GM23338 (cell line): Measurements from ENCODE around the gene KLK11. TPM values are rescaled to one million over a fixed set of nuclear protein-coding genes. Genes with fewer than 3 reads are reported as not detected.

Experiments used
- ATAC-seq: fragments of 200-7000 bp; cut with Tn5 transposase; 3 replicates; pipeline ENCODE4 v1.9.1; 2020
- DNase-seq: peaks from one replicate; pipeline ENCODE4 v3.0.0-alpha.2; 2015; ENCODE audit warnings: low spot score
- H2AFZ ChIP-seq: fragments of 200-600 bp; sonication (generic); 2 replicates; pipeline ENCODE4 v1.8.0; 2016; ENCODE audit warnings: antibody characterized with exemption, mild to moderate bottlenecking, moderate library complexity
- H3F3A ChIP-seq: fragments of 200-600 bp; sonication (generic); replicated peaks from 2 replicates; pipeline ENCODE4 v1.8.0; 2017; ENCODE audit warnings: antibody characterized with exemption, mixed run types, low read depth
- H3K27ac ChIP-seq: fragments of 200-600 bp; sonication (generic); 2 replicates; pipeline ENCODE4 v1.6.1; 2016; ENCODE audit warnings: low read depth
- H3K27me3 ChIP-seq: fragments of 200-600 bp; sonication (generic); 2 replicates; pipeline ENCODE4 v1.8.0; 2016; ENCODE audit warnings: mild to moderate bottlenecking, mixed run types, moderate library complexity; ENCODE audit not compliant: insufficient read depth
- H3K36me3 ChIP-seq: fragments of 200-600 bp; sonication (generic); 2 replicates; pipeline ENCODE4 v1.8.0; 2016; ENCODE audit warnings: mild to moderate bottlenecking; ENCODE audit not compliant: insufficient read depth
- H3K4me1 ChIP-seq: fragments of 200-600 bp; sonication (generic); 2 replicates; pipeline ENCODE4 v1.8.0; 2016; ENCODE audit warnings: mild to moderate bottlenecking, moderate library complexity; ENCODE audit not compliant: insufficient read depth
- H3K4me2 ChIP-seq: fragments of 200-600 bp; sonication (generic); 2 replicates; pipeline ENCODE4 v1.7.1; 2017; ENCODE audit warnings: mixed run types
- H3K4me3 ChIP-seq: fragments of 200-600 bp; sonication (generic); 2 replicates; pipeline ENCODE4 v1.6.1; 2016; ENCODE audit warnings: mixed run types
- H3K79me2 ChIP-seq: fragments of 200-600 bp; sonication (generic); replicated peaks from 2 replicates; pipeline ENCODE4 v1.8.0; 2017; ENCODE audit warnings: mild to moderate bottlenecking; ENCODE audit not compliant: insufficient read depth
- H3K9me2 ChIP-seq: fragments of 200-600 bp; sonication (generic); 2 replicates; pipeline ENCODE4 v1.8.0; 2017; ENCODE audit not compliant: insufficient read depth
- H4K20me1 ChIP-seq: fragments of 200-600 bp; sonication (generic); replicated peaks from 2 replicates; pipeline ENCODE4 v1.8.0; 2017; ENCODE audit warnings: mild to moderate bottlenecking; ENCODE audit not compliant: insufficient read depth
- H3K27ac Mint-ChIP-seq: 2 replicates; pipeline ENCODE4 v1.8.0; 2020; ENCODE audit warnings: inconsistent platforms, mild to moderate bottlenecking, moderate library complexity, mixed read lengths
- H3K27me3 Mint-ChIP-seq: 3 replicates; pipeline ENCODE4 v1.8.0; 2022; ENCODE audit warnings: low read depth, mild to moderate bottlenecking, moderate library complexity, mixed read lengths, inconsistent platforms; ENCODE audit not compliant: insufficient read depth, poor library complexity
- H3K36me3 Mint-ChIP-seq: 3 replicates; pipeline ENCODE4 v1.8.0; 2021; ENCODE audit warnings: low read depth, mild to moderate bottlenecking, inconsistent platforms, moderate library complexity, mixed read lengths
- H3K4me1 Mint-ChIP-seq: 3 replicates; pipeline ENCODE4 v1.8.0; 2020; ENCODE audit warnings: mild to moderate bottlenecking, inconsistent platforms, mixed read lengths
- H3K4me3 Mint-ChIP-seq: 3 replicates; pipeline ENCODE4 v1.8.0; 2021; ENCODE audit warnings: moderate library complexity, mild to moderate bottlenecking, inconsistent platforms, mixed read lengths
- H3K9me3 Mint-ChIP-seq: 3 replicates; pipeline ENCODE4 v1.8.0; 2020; ENCODE audit warnings: moderate library complexity, mild to moderate bottlenecking, inconsistent platforms, mixed read lengths
- EZH2 ChIP-seq: fragments of 200-600 bp; sonication (generic); IDR thresholded peaks from one replicate; pipeline ENCODE4 v1.8.0; 2017; ENCODE audit warnings: antibody characterized with exemption, mild to moderate bottlenecking, low read depth; ENCODE audit not compliant: unreplicated experiment
- EZH2phosphoT487 ChIP-seq: fragments of 200-600 bp; sonication (generic); IDR thresholded peaks from one replicate; pipeline ENCODE4 v1.8.1; 2018; ENCODE audit warnings: antibody characterized with exemption; ENCODE audit not compliant: unreplicated experiment
- JUNB ChIP-seq: IDR thresholded peaks from one replicate; pipeline ENCODE4 v1.6.1; 2016; ENCODE audit warnings: antibody characterized with exemption; ENCODE audit not compliant: unreplicated experiment
- POLR2AphosphoS5 ChIP-seq: IDR thresholded peaks from 2 replicates; pipeline ENCODE4 v1.6.1; 2016; ENCODE audit warnings: antibody characterized with exemption, low read depth
- STAT1 ChIP-seq: IDR thresholded peaks from one replicate; pipeline ENCODE4 v1.6.1; 2016; ENCODE audit warnings: antibody characterized with exemption; ENCODE audit not compliant: unreplicated experiment
- ZNF114 ChIP-seq: fragments of 250-450 bp; sonication (Bioruptor Pico); IDR thresholded peaks from 2 replicates; pipeline ENCODE4 v1.5.0; 2020; ENCODE audit warnings: mild to moderate bottlenecking, moderate library complexity
- ZNF331 ChIP-seq: fragments of 250-450 bp; sonication (Bioruptor Pico); IDR thresholded peaks from 2 replicates; pipeline ENCODE4 v1.5.0; 2020; ENCODE audit warnings: low read depth, mild to moderate bottlenecking, moderate library complexity
- polyA plus RNA-seq: library from polyadenylated mRNA; unstranded; fragments of >200 nt; fragmentation: Nextera tagmentation; extraction: Ambion mirVana; gene quantifications from 2 replicates; pipeline ENCODE4 v1.2.1, GENCODE V29; 2016
- total RNA-seq: library from RNA; depleted of rRNA; stranded (reverse); fragments of >200 nt; shearing (Covaris generic); gene quantifications from 2 replicates; pipeline ENCODE4 v1.2.3, GENCODE V29; 2014
- TF ChIP-seq, protein P1 (sequence below): fragments of 250-450 bp; sonication (Bioruptor Pico); IDR thresholded peaks from 2 replicates; pipeline ENCODE4 v1.5.0; 2020; ENCODE audit warnings: mild to moderate bottlenecking, moderate library complexity
- TF ChIP-seq, protein P2 (sequence below): IDR thresholded peaks from one replicate; pipeline ENCODE4 v1.6.1; 2018; ENCODE audit warnings: antibody characterized with exemption; ENCODE audit not compliant: unreplicated experiment

KLK11 gene
- total and polyA plus RNA-seq, 2 experiments from 2014 or later: not detected

DNA sequence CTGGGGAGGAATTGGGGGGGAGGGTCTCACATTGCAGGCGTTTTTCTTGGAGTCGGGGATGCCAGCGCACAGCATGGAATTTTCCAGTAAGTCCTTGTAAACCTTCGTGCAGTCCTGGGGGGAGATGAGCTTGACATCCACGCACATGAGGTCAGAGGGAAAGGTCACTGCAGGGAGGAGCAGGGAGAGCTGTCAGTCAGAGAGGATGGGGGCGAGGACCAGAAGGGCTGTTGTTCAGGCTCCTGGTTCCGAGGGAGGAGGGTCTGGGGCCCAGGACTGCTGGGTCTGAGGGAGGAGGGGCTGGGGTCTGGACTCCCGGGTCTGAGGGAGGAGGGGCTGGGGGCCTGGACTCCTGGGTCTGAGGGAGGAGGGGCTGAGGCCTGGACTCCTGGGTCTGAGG lies 46.7 kb downstream of the KLK11 start (continued):
- TF ChIP-seq, protein P1, sequence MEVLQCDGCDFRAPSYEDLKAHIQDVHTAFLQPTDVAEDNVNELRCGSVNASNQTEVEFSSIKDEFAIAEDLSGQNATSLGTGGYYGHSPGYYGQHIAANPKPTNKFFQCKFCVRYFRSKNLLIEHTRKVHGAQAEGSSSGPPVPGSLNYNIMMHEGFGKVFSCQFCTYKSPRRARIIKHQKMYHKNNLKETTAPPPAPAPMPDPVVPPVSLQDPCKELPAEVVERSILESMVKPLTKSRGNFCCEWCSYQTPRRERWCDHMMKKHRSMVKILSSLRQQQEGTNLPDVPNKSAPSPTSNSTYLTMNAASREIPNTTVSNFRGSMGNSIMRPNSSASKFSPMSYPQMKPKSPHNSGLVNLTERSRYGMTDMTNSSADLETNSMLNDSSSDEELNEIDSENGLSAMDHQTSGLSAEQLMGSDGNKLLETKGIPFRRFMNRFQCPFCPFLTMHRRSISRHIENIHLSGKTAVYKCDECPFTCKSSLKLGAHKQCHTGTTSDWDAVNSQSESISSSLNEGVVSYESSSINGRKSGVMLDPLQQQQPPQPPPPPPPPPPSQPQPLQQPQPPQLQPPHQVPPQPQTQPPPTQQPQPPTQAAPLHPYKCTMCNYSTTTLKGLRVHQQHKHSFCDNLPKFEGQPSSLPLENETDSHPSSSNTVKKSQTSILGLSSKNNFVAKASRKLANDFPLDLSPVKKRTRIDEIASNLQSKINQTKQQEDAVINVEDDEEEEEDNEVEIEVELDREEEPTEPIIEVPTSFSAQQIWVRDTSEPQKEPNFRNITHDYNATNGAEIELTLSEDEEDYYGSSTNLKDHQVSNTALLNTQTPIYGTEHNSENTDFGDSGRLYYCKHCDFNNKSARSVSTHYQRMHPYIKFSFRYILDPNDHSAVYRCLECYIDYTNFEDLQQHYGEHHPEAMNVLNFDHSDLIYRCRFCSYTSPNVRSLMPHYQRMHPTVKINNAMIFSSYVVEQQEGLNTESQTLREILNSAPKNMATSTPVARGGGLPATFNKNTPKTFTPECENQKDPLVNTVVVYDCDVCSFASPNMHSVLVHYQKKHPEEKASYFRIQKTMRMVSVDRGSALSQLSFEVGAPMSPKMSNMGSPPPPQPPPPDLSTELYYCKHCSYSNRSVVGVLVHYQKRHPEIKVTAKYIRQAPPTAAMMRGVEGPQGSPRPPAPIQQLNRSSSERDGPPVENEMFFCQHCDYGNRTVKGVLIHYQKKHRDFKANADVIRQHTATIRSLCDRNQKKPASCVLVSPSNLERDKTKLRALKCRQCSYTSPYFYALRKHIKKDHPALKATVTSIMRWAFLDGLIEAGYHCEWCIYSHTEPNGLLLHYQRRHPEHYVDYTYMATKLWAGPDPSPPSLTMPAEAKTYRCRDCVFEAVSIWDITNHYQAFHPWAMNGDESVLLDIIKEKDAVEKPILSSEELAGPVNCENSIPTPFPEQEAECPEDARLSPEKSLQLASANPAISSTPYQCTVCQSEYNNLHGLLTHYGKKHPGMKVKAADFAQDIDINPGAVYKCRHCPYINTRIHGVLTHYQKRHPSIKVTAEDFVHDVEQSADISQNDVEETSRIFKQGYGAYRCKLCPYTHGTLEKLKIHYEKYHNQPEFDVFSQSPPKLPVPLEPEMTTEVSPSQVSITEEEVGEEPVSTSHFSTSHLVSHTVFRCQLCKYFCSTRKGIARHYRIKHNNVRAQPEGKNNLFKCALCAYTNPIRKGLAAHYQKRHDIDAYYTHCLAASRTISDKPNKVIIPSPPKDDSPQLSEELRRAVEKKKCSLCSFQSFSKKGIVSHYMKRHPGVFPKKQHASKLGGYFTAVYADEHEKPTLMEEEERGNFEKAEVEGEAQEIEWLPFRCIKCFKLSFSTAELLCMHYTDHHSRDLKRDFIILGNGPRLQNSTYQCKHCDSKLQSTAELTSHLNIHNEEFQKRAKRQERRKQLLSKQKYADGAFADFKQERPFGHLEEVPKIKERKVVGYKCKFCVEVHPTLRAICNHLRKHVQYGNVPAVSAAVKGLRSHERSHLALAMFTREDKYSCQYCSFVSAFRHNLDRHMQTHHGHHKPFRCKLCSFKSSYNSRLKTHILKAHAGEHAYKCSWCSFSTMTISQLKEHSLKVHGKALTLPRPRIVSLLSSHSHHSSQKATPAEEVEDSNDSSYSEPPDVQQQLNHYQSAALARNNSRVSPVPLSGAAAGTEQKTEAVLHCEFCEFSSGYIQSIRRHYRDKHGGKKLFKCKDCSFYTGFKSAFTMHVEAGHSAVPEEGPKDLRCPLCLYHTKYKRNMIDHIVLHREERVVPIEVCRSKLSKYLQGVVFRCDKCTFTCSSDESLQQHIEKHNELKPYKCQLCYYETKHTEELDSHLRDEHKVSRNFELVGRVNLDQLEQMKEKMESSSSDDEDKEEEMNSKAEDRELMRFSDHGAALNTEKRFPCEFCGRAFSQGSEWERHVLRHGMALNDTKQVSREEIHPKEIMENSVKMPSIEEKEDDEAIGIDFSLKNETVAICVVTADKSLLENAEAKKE (CRISPR knock-in tag): no peak
- no peak for TF ChIP-seq STAT1

DNA sequence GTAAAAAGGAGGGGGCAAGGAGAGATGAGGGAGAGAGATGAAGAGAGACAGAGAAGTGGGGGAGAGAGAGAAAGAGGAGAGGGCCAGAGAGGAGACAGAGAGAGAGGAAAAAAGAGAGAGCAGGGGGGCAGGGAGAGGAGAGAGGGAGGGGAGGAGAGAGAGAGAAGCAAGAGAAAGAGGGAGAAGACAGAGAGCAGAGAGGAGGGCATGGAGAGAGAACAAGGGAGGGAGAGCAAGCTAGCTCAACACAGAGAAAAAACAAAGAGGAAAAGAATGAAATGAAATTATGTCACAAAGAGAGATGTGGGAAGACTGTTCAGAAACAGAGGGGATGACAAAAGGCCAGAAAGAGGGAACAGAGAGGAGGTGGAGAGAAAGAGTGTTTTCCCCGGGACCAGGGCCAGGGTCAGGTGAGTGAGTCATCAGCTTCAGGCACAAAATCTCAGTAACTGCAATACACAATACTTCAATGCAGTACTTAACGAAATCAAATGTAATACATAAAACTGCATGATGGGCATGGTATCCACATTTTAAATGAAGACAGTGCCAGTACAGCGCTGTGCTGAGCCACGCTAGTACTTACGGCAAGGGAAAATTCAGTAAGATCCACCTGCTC lies 47.5 kb downstream of the KLK11 start:
- no peaks in the 10 kb centered on the region for H3K9me2 ChIP-seq
- peak overlapping the region; percentile 48; the same call in 1 of the 2 replicates for H3K4me2 ChIP-seq
- H2AFZ ChIP-seq: no peak overlapping the region; the same call in 1 of the 2 replicates
- TF ChIP-seq JUNB (no peak), ZNF331 (no peak), POLR2AphosphoS5 (no peak), EZH2phosphoT487 (no peak), ZNF114 (CRISPR knock-in tag) (no peak), EZH2 (no peak)
- TF ChIP-seq, protein P2, sequence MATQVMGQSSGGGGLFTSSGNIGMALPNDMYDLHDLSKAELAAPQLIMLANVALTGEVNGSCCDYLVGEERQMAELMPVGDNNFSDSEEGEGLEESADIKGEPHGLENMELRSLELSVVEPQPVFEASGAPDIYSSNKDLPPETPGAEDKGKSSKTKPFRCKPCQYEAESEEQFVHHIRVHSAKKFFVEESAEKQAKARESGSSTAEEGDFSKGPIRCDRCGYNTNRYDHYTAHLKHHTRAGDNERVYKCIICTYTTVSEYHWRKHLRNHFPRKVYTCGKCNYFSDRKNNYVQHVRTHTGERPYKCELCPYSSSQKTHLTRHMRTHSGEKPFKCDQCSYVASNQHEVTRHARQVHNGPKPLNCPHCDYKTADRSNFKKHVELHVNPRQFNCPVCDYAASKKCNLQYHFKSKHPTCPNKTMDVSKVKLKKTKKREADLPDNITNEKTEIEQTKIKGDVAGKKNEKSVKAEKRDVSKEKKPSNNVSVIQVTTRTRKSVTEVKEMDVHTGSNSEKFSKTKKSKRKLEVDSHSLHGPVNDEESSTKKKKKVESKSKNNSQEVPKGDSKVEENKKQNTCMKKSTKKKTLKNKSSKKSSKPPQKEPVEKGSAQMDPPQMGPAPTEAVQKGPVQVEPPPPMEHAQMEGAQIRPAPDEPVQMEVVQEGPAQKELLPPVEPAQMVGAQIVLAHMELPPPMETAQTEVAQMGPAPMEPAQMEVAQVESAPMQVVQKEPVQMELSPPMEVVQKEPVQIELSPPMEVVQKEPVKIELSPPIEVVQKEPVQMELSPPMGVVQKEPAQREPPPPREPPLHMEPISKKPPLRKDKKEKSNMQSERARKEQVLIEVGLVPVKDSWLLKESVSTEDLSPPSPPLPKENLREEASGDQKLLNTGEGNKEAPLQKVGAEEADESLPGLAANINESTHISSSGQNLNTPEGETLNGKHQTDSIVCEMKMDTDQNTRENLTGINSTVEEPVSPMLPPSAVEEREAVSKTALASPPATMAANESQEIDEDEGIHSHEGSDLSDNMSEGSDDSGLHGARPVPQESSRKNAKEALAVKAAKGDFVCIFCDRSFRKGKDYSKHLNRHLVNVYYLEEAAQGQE: no peak
- no peaks in the 10 kb centered on the region for H3K79me2 ChIP-seq
- peaks cover 33% of the 10 kb centered on the region for H3K4me1 Mint-ChIP-seq
- peaks cover 5% of the 10 kb centered on the region for H3K27me3 Mint-ChIP-seq
- no peaks in the 10 kb centered on the region for H3K36me3 ChIP-seq
- no peak overlapping the region for H3K27ac ChIP-seq
- H3K4me3 Mint-ChIP-seq: no peak overlapping the region
- no peaks in the 10 kb centered on the region for H3F3A ChIP-seq
- H3K9me3 Mint-ChIP-seq: no peaks in the 10 kb centered on the region; the same call in 2 of the 3 replicates
- ATAC-seq: no peak
- peaks cover 5% of the 10 kb centered on the region; the same call in 1 of the 2 replicates for H3K27me3 ChIP-seq
- H3K36me3 Mint-ChIP-seq: no peaks in the 10 kb centered on the region; the same call in 2 of the 3 replicates
- H3K27ac Mint-ChIP-seq: no peak overlapping the region
- no peak for DNase-seq
- H3K4me1 ChIP-seq: peaks cover 16% of the 10 kb centered on the region
- no peaks in the 10 kb centered on the region for H4K20me1 ChIP-seq
- H3K4me3 ChIP-seq: no peak overlapping the region
